Fibroblast of lung (primary cell): ENCODE measurements around the gene G6PC3.

Experiments used
- EZH2 ChIP-seq: IDR thresholded peaks from 2 replicates; pipeline ENCODE4 v1.5.1; 2012; ENCODE audit warnings: low read length, control low read depth, mild to moderate bottlenecking; ENCODE audit errors: missing control alignments
- TF ChIP-seq, protein P1 (sequence below), 2 donors: IDR thresholded peaks in 1 of 2; conservative IDR thresholded peaks in 1 of 2; 1 replicate in 1 of 2; 2 replicates in 1 of 2; pipeline ENCODE4 v1.5.1; 2011 to 2012; ENCODE audit warnings: low read length in 2 of 2, control low read depth in 1 of 2, inconsistent platforms in 1 of 2, low read depth in 1 of 2, mild to moderate bottlenecking in 1 of 2

DNA sequence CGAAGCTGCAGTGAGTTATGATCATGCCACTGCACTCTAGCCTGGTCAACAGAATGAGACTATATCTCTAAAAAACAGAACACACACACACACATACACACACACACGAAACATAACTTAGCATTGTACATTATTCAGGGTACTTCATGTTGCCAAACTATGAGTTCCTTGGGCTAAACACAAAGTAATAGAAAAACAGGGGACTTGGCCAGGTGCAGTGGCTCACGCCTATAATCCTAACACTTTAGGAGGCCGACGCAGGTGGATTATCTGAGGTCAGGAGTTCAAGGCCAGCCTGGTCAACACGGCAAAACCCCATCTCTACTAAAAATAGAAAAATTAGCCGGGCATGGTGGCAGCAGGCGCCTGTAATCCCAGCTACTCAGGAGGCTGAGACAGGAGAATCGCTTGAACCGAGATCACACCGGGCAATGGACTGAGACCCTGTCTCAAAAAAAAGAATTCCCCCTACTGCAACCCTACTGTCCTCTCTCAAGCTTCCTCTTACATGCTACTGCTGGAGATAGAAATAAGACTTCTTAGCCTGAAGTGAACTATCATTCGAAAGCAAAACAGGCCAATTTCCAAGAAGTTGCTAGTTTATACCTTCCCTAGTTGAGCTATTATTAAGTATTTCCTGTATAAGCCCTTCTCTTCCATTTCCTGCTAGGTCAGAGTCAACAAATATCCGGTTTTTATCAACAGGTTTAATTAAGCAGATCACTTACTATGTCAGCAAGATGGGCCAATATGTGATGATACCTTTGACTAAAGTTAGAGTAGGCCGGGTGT lies 11.2 kb upstream of the G6PC3 start:
- TF ChIP-seq, protein P1, sequence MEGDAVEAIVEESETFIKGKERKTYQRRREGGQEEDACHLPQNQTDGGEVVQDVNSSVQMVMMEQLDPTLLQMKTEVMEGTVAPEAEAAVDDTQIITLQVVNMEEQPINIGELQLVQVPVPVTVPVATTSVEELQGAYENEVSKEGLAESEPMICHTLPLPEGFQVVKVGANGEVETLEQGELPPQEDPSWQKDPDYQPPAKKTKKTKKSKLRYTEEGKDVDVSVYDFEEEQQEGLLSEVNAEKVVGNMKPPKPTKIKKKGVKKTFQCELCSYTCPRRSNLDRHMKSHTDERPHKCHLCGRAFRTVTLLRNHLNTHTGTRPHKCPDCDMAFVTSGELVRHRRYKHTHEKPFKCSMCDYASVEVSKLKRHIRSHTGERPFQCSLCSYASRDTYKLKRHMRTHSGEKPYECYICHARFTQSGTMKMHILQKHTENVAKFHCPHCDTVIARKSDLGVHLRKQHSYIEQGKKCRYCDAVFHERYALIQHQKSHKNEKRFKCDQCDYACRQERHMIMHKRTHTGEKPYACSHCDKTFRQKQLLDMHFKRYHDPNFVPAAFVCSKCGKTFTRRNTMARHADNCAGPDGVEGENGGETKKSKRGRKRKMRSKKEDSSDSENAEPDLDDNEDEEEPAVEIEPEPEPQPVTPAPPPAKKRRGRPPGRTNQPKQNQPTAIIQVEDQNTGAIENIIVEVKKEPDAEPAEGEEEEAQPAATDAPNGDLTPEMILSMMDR (conservative IDR thresholded peaks at IDR 0.05 in 1 of 2, IDR thresholded peaks at IDR 0.05 in 1 of 2; ENCODE audit: low read depth in 1 of 2, low read length in 2 of 2): no peak
- no peak for TF ChIP-seq EZH2
